Thyroid gland (tissue), 4 donors: Measurements from ENCODE around the gene HECW1. TPM values are rescaled to one million over a fixed set of nuclear protein-coding genes. Genes with fewer than 3 reads are reported as not detected.
"Not testable (repeated sequence)": the region's sequence is repeated elsewhere in the genome, so short reads cannot be mapped to it uniquely, and the experiment has no call there.

Source experiments
- DNase-seq, 2 donors: peaks; one replicate each; pipeline ENCODE4 v3.0.0-alpha.2; 2019
- H3K27ac ChIP-seq, 3 donors: fragments of 200-600 bp; sonication (generic); 1 replicate in 2 of 3; 2 replicates in 1 of 3; pipeline ENCODE4 v1.5.1; 2016 to 2019; ENCODE audit warnings: mild to moderate bottlenecking in 1 of 3, moderate library complexity in 1 of 3
- H3K27me3 ChIP-seq: fragments of 200-600 bp; sonication (generic); one replicate; pipeline ENCODE4 v1.5.1; 2019
- H3K36me3 ChIP-seq, 2 donors: fragments of 200-600 bp; sonication (generic); one replicate each; pipeline ENCODE4 v1.5.1; 2016 to 2019
- H3K4me1 ChIP-seq, 2 donors: fragments of 200-600 bp; sonication (generic); one replicate each; pipeline ENCODE4 v1.5.1; 2017 to 2019
- H3K4me3 ChIP-seq, 3 donors: fragments of 200-600 bp; sonication (generic); replicated peaks in 1 of 3; 1 replicate in 2 of 3; 2 replicates in 1 of 3; pipeline ENCODE4 v1.5.1; 2016; ENCODE audit warnings: mild to moderate bottlenecking in 1 of 3
- H3K9me3 ChIP-seq: fragments of 200-600 bp; sonication (generic); one replicate; pipeline ENCODE4 v1.5.1; 2017
- POLR2A ChIP-seq, 2 donors: fragments of 450-650 bp; IDR thresholded peaks; one replicate each; pipeline ENCODE4 v1.6.1; 2017; ENCODE audit warnings: antibody characterized with exemption in 2 of 2, mild to moderate bottlenecking in 2 of 2, moderate library complexity in 1 of 2
- WGBS, 2 donors: methylation state at CpG; one replicate each; pipeline ENCODE4 v1.1.5; 2017; 5-methylcytosine and 5-hydroxymethylcytosine counted together
- intact Hi-C: fragments of 100-400 bp; cut with DNase I; formaldehyde crosslinking; loops from one replicate; pipeline ENCODE4 v1.15.1; 2023
- total RNA-seq, 4 donors: library from RNA; depleted of rRNA; stranded (reverse); fragments of >200 nt; gene quantifications; one replicate each; pipeline ENCODE4 v1.2.3, GENCODE V29; 2016
- TF ChIP-seq, protein P1 (sequence below), 6 experiments: fragments of 200-600 bp in 3 of 6; fragments of 450-650 bp in 3 of 6; sonication (generic) in 3 of 6; IDR thresholded peaks; one replicate each; pipeline ENCODE4 v1.5.1; 2016 to 2019; ENCODE audit warnings: antibody characterized with exemption in 6 of 6, mild to moderate bottlenecking in 2 of 6, inconsistent platforms in 1 of 6, moderate library complexity in 1 of 6

Gene HECW1
- total RNA-seq, 4 donors from 2014 or later = 0.67 to 4.7 (median 2.3) TPM

- Histone ChIP-seq H3K4me1 (no peaks in the 10 kb centered on the region), H3K27me3 (no peaks in the 10 kb centered on the region), H3K4me3 (no peak overlapping the region), H3K36me3 (no peaks in the 10 kb centered on the region), H3K9me3 (no peaks in the 10 kb centered on the region), H3K27ac (no peak overlapping the region)
- TF ChIP-seq, protein P1, sequence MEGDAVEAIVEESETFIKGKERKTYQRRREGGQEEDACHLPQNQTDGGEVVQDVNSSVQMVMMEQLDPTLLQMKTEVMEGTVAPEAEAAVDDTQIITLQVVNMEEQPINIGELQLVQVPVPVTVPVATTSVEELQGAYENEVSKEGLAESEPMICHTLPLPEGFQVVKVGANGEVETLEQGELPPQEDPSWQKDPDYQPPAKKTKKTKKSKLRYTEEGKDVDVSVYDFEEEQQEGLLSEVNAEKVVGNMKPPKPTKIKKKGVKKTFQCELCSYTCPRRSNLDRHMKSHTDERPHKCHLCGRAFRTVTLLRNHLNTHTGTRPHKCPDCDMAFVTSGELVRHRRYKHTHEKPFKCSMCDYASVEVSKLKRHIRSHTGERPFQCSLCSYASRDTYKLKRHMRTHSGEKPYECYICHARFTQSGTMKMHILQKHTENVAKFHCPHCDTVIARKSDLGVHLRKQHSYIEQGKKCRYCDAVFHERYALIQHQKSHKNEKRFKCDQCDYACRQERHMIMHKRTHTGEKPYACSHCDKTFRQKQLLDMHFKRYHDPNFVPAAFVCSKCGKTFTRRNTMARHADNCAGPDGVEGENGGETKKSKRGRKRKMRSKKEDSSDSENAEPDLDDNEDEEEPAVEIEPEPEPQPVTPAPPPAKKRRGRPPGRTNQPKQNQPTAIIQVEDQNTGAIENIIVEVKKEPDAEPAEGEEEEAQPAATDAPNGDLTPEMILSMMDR (IDR thresholded peaks at IDR 0.05) = no peak
- TF ChIP-seq POLR2A (IDR thresholded peaks at IDR 0.05) = no peak
- DNase-seq = no peak
- intact Hi-C loops = no loop called here
Observed at GRCh38 chr7:43211693-43212092, 99.2 kb downstream of the HECW1 start.

DNA sequence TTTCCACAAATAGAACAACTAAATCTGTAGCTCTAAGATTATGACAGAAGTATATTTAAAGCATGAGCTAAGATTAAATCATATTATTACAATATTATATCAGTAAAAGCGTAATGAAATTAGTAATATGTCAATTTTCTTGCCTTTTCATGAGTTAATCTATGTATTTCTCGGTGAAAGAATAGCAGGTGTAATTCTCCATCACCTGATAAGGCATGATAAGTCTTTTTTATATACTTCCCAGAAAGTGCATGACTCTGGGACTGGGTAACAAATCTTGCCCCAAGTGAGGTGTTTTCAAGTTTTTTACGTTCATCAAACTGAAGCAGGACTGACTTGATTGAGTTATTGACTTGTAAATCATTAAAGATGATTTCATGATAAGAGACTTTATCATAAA lies 100.5 kb downstream of the HECW1 start:
- Histone ChIP-seq H3K27me3 (no peaks in the 10 kb centered on the region), H3K36me3 (no peaks in the 10 kb centered on the region), H3K9me3 (no peaks in the 10 kb centered on the region), H3K4me1 (no peaks in the 10 kb centered on the region), H3K4me3 (no peak overlapping the region), H3K27ac (no peak overlapping the region)
- 85 to 87% methylated on average over 3 of the region's 3 CpGs for WGBS, 2 donors
- intact Hi-C loops = no loop called here
- TF ChIP-seq POLR2A (IDR thresholded peaks at IDR 0.05) = no peak
- TF ChIP-seq, protein P1 (IDR thresholded peaks at IDR 0.05) = no peak
- no peak for DNase-seq

DNA sequence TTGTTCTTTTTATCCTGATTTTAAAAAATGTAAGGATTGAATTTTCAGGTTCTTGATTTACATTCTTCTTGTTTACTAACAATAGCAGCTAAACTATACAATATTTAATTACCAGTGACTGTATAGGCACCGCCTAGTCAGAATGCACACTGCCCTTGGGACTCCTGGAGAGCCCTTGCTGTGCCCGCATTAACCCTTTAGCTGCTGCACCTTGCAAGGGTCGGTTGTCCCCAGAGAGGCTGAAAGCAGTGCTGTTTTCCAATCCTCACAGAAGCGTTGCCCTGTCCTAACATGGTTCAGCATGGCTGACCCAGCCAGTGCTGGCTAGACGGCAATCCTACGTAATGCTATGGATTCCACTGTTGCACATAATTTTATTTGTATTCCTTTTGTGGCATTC lies 102.6 kb downstream of the HECW1 start:
- TF ChIP-seq POLR2A (IDR thresholded peaks at IDR 0.05) = no peak
- TF ChIP-seq, protein P1 (IDR thresholded peaks at IDR 0.05) = no peak
- no peaks in the 10 kb centered on the region for H3K4me1 ChIP-seq
- DNase-seq = no peak
- H3K9me3 ChIP-seq = no peaks in the 10 kb centered on the region
- WGBS, 2 donors = 47 to 55% methylated on average over 6 of the region's 6 CpGs
- H3K27me3 ChIP-seq = no peaks in the 10 kb centered on the region
- H3K27ac ChIP-seq = no peak overlapping the region
- intact Hi-C loops = no loop called here
- H3K4me3 ChIP-seq = no peak overlapping the region
- H3K36me3 ChIP-seq = no peaks in the 10 kb centered on the region

- no peaks in the 10 kb centered on the region for H3K4me1 ChIP-seq
- WGBS, 2 donors = 95 to 99% methylated on average over 2 of the region's 2 CpGs
- intact Hi-C loops = no loop called here
- no peak overlapping the region for H3K27ac ChIP-seq
- no peaks in the 10 kb centered on the region for H3K36me3 ChIP-seq
- no peak for DNase-seq
- no peaks in the 10 kb centered on the region for H3K9me3 ChIP-seq
- H3K27me3 ChIP-seq = no peaks in the 10 kb centered on the region
- no peak overlapping the region for H3K4me3 ChIP-seq
- TF ChIP-seq, protein P1 (IDR thresholded peaks at IDR 0.05) = no peak
- no peak for TF ChIP-seq POLR2A (IDR thresholded peaks at IDR 0.05)
Observed at GRCh38 chr7:43217055-43217454, 104.6 kb downstream of the HECW1 start.

- H3K4me1 ChIP-seq, H3K27ac ChIP-seq, H3K27me3 ChIP-seq, H3K36me3 ChIP-seq, intact Hi-C loops, H3K9me3 ChIP-seq, DNase-seq, H3K4me3 ChIP-seq: not testable (repeated sequence)
- WGBS, 2 donors = 96 to 97% methylated on average over 4 of the region's 4 CpGs
Observed at GRCh38 chr7:43218901-43219300, 106.5 kb downstream of the HECW1 start.

GRCh38 chr7:43220250-43220649 lies 107.8 kb downstream of the HECW1 start:
- 89 to 91% methylated on average over 6 of the region's 6 CpGs for WGBS, 2 donors
- TF ChIP-seq POLR2A (IDR thresholded peaks at IDR 0.05) = no peak
- TF ChIP-seq, protein P1 (IDR thresholded peaks at IDR 0.05) = no peak
- no peaks in the 10 kb centered on the region for H3K9me3 ChIP-seq
- no peaks in the 10 kb centered on the region for H3K27me3 ChIP-seq
- H3K36me3 ChIP-seq = no peaks in the 10 kb centered on the region
- H3K27ac ChIP-seq = no peak overlapping the region
- no peak for DNase-seq
- intact Hi-C loops = no loop called here
- H3K4me1 ChIP-seq = no peaks in the 10 kb centered on the region
- no peak overlapping the region for H3K4me3 ChIP-seq
